GM12872 (cell line): ENCODE data around the gene INSIG1.

ENCODE experiments used
- TF ChIP-seq, protein P1 (sequence below): IDR thresholded peaks from 3 replicates; pipeline ENCODE4 v1.5.1; 2011; ENCODE audit warnings: low read depth, mild to moderate bottlenecking, low read length, moderate library complexity; ENCODE audit not compliant: insufficient read depth

INSIG1 gene

DNA sequence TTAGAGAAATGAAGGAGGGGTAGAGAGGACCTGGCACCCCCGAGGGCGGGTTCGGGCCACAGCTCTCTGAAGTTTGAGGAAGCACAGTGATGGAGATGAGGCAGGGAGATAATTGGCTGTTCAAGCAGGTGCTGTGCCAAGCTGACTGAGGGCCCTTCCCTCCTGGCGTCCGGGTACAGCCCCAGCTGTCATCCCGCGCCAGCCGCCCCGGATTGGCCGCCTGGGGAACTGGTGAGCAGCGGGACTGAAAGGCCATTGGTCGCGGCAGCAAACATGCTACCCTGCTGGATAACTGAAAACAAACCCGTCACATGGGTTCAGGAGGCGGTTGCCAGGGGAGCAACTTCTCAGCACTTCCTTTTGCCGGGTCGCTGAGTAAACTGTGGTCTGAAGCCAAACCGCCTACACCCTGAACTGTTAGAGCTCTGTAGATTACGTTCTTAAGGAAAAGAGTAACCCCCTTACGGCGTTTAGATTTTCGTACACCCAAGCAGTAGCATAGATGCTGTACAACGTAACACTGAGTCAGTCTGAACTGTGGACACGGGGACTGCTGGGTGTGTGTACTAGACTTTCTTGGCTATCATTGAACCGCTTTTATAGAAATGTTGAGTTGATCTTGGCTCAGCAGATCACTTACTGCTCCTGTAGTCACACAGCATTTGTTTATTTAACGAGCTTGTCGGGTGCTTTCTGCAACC lies 1.3 kb downstream of the INSIG1 start:
- TF ChIP-seq, protein P1, sequence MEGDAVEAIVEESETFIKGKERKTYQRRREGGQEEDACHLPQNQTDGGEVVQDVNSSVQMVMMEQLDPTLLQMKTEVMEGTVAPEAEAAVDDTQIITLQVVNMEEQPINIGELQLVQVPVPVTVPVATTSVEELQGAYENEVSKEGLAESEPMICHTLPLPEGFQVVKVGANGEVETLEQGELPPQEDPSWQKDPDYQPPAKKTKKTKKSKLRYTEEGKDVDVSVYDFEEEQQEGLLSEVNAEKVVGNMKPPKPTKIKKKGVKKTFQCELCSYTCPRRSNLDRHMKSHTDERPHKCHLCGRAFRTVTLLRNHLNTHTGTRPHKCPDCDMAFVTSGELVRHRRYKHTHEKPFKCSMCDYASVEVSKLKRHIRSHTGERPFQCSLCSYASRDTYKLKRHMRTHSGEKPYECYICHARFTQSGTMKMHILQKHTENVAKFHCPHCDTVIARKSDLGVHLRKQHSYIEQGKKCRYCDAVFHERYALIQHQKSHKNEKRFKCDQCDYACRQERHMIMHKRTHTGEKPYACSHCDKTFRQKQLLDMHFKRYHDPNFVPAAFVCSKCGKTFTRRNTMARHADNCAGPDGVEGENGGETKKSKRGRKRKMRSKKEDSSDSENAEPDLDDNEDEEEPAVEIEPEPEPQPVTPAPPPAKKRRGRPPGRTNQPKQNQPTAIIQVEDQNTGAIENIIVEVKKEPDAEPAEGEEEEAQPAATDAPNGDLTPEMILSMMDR = no peak

DNA sequence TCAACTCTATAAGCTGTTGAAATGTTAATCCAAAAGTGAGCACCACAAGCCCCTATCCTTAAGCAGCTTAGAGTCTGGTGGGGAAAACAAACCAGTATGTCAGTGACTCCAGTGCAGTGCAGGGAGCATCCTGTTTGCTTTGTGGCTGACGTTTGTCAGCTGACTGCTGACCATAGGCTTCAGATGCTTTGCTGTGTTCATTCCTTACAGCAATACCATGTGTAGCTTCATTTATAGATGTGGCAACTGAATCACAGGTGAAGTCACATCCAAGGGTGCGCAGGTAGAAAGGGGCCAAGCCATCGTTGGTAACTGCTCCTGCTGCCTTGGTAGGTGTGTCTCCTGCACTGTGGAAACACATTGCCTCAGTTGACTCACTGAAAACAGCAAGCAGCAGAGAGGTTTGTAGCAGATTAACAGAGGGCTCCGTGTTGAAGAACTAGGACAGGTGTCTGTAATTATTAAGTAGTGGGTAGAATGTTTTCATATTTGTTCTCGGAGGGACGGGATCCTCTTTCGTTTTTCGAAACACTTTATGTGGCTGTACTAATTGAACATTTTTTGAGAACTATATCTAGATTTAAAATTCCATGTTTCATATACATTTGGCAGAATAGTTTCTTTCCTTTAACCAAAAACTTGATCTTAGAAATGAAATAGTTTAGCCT lies 2.0 kb downstream of the INSIG1 start:
- TF ChIP-seq, protein P1 = no peak

DNA sequence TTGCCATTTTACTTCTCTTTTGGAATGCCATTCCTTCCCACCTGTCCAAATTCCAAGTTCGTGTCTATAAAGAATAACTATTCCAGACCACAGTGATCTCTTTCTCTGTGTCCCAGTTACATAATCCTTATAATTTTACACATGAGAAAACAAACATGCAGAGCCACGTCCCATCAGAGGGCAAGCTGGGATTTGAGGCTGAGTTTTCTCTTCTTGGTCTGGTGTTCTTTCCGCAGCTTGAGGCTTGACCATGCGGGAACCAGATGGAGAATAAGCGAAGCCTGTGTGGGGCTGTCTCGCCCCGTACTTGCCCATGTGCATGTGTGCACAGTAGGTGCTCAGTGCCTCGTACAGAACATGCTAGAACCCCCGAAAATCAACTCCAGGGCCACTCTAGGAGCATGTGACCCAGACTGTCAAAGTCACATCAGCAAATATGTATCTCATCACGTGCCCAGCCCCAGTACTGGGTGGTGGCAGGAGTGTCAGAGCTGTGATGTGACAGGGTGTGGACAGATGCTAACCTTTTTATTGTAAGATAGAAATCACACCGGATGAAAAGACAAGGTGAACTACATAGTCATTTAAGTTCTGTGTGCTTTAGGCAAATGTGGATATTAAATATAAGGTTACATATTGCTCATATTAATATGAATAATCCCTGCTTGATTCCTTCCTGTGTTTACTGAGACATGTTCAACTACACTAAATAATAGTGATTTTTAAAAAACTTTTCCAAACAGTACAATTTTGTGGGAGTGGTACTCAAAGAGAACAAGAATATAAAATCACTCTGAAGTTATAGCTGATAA lies 3.2 kb downstream of the INSIG1 start:
- TF ChIP-seq, protein P1 = no peak

DNA sequence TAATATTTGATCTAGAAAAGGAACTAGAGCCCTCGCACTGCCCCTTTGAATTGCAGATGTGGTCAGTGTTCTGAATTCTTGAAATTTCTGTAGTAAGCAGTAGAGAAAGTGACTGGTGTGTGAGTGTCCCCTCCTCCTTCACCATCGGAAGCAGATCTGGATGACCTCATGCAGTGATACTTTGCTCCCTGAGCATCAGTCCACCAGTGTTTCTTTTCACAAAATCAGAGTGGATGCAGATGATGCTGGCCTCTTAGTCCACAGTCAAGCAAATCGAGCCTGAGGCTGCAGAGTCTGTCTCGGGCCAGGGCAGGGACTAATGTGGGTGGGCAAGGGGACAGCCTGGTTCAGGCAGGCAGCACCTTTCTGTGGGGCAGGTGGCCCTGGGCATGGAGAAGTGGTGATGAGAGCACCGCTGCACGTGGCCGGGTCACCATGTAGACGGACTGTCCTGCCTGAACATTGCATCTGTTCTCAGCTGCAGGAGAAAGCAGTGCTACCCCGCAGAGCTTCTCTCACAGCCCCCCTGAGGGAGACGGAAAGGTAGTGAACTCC lies 5.4 kb downstream of the INSIG1 start:
- TF ChIP-seq, protein P1 = no peak

DNA sequence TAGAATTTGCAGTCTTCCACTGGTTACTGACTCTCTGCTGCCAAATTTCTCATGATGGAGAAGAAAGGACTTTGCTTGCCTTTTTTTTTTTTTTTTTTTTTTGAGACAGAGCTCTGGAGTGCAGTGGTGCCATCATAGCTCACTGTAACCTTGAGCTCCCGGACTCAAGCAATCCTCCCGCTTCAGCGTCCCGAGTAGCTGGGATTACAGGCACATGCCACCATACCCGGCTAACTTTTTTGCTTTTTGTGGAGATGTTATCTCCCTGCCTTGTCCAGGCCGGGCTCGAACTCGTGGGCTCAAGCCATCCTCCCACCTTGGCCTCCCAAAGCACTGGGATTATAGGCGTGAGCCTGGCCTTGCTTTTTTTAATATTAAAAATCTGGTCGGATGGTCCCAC lies 6.2 kb downstream of the INSIG1 start:
- TF ChIP-seq, protein P1 = no peak

DNA sequence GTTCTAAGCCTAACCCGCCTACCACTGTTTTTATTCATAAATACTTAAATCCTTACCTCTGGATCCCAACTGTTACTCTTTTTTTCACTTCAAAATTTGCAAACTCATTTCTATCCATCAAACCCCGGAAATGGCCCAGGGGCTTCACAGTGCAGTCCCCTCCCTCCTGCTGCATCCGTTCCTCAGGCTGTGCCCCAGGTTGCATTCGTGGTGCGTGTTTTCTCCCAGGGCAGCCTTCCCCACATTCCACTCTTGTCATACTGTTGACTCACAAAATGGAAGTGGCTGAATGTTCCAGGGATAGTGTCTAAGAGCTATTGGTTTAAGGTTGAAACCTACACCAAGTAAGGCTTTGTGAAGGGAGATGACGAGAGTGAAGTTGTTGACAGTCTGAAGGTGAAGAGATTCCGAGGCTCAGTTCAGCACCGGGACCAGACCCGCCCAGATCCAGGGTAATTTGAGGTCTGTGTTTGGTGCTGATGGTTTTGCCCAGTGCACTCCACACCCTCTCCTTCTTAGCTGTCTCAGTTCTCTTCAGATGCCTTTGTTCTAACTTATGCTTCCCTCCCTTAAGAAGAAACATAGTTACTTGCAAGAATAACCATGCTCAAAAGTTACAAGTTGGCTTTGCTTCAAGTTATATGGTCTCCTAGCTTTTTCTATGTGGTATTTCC lies 7.7 kb downstream of the INSIG1 start:
- TF ChIP-seq, protein P1 = no peak
